Transverse colon (tissue), 3 donors: ENCODE measurements around the gene SP1.
"Not testable (repeated sequence)": the region's sequence is repeated elsewhere in the genome, so short reads cannot be mapped to it uniquely, and the experiment has no call there.

Experiments used
- CTCF ChIP-seq, 5 experiments: fragments of 200-600 bp in 3 of 5; fragments of 450-650 bp in 2 of 5; sonication (generic) in 3 of 5; IDR thresholded peaks; 1 replicate in 2 of 5; 2 replicates in 3 of 5; pipeline ENCODE4 v1.5.1; 2016 to 2017; ENCODE audit warnings: antibody characterized with exemption in 5 of 5, inconsistent platforms in 3 of 5, mild to moderate bottlenecking in 2 of 5, moderate library complexity in 1 of 5
- POLR2A ChIP-seq: fragments of 450-650 bp; IDR thresholded peaks from one replicate; pipeline ENCODE4 v1.6.1; 2016; ENCODE audit warnings: antibody characterized with exemption, mild to moderate bottlenecking, moderate library complexity

GRCh38 chr12:53402351-53402750 lies 22.4 kb downstream of the SP1 start:
- not testable (repeated sequence) for TF ChIP-seq POLR2A; CTCF (IDR thresholded peaks at IDR 0.05)
